Measurements from ENCODE around the gene MNX1. TPM values are rescaled to one million over a fixed set of nuclear protein-coding genes. Genes with fewer than 3 reads are reported as not detected.

Gene MNX1
- total RNA-seq, 4 donors from 2014 or later: not detected

- ATAC-seq (ENCODE audit: low FRiP score): no peak
Observed at GRCh38 chr7:156962897-156963296, 47.6 kb downstream of the MNX1 start.

GRCh38 chr7:156962145-156962544 lies 48.3 kb downstream of the MNX1 start:
- TF ChIP-seq CTCF (IDR thresholded peaks at IDR 0.05): no peak
- DNase-seq (ENCODE audit: low spot score) (no peak), ATAC-seq (ENCODE audit: low FRiP score) (no peak)

More at GRCh38 chr7:156962897-156963296, 47.6 kb downstream of the MNX1 start:
- no peak for TF ChIP-seq CTCF (IDR thresholded peaks at IDR 0.05)
- no peak for DNase-seq (ENCODE audit: low spot score)

DNA sequence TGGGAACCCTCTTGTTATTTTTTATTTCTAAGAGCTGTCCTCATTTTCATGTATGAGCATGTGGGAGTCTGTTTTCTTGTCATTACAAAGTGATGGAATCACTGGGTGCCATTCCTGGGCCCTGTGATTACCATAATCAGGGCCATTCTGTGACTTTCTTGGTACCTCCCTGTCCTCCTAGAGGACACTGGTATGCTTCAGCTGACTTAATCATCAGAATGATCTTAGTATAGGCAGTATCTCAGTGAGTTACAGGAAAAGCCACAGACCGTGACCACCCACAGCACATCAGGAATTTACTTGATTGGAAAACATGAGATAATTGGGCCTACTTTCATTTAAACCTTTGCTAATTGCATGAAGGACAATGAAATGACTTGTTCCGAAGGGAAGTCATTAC lies 53.7 kb downstream of the MNX1 start:
- no peak for TF ChIP-seq CTCF (IDR thresholded peaks at IDR 0.05)
- ATAC-seq (ENCODE audit: low FRiP score) (no peak), DNase-seq (ENCODE audit: low spot score) (no peak)

DNA sequence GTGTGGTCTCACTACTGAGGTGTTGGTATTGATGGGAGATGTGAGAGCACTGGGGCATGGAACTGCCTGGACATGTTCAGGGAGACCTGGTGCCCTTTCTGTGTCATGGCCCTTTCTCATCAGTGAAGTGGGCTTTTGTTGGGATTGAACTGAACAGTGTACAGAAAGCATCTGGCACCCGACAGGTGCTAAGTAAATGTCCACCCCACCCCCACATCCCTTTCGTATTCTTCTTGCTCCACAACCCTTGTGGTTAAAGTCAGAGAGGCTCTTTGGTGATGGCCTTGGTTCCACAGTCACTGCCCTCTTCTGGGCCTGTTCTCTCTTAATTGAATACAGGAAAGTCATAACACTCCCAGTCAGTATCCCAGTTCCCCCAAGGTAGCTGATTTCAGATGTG lies 55.5 kb downstream of the MNX1 start:
- no peak for ATAC-seq (ENCODE audit: low FRiP score)
- TF ChIP-seq CTCF (IDR thresholded peaks at IDR 0.05): no peak
- no peak for DNase-seq (ENCODE audit: low spot score)

Other genes starting within 250 kb of the MNX1 start
- 10 to 100 TPM; 50.1 to 93.5 (median 59.8) TPM for gene LMBR1, start 117.5 kb downstream of the MNX1 start, total RNA-seq
- gene NOM1, start 61.0 kb downstream of the MNX1 start, total RNA-seq: 10 to 100 TPM; 16.0 to 47.1 (median 19.7) TPM
- 100 to 1,000 TPM in 1 of 4 donors, 10 to 100 TPM in 3; 65.9 to 104 (median 78.3) TPM for gene UBE3C, start 128.3 kb upstream of the MNX1 start, total RNA-seq

Data from omental fat pad (tissue), 4 donors.